Activated CD8-positive, alpha-beta memory T cell treated with anti-CD3 and anti-CD28 coated beads for 24 hours (primary cell): ENCODE measurements around the gene ATP5F1E.

ENCODE experiments used
- DNase-seq: peaks from one replicate; pipeline ENCODE4 v3.0.0-alpha.2; 2020

Gene ATP5F1E

DNA sequence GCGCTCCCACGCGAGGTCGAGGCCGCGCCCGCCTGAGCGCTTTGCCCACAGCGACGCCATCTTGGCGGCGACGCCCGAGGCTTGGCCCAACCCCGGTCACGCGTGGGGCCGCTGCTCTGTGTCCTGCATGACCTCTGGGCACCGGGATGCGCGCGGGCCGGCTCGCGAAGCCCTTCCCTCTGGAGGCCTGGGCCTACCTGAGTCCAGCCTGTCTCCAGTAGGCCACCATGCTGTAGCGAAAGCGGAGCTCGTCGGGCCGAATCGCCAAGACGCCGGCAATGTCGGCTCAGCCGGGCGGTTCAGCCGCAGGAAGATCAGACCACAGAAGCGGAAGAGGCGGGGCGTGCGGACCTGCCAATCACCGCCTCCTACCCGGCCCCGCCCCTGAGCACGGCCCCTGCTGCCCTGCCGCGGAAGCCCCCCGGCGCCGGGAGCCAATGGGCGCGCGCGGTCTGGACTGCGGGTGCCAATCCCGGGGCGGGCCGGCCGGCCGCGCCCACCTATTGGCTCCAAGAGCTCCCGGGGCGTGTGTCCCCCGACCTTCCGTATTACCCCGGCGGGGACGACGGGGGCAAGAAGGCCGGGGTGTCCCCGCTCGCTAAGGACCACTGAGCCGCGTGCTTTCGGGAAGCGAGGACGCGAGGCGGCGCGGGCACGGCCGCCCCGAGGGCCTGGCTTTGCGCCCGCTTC lies at the start of gene ATP5F1E:
Gene ATP5F1E, minus strand, starts transcription at position 313 of the 690 bp plus-strand sequence. Its CDS starts 84 bp downstream, at position 229.
- peak; percentile 98 for DNase-seq

DNA sequence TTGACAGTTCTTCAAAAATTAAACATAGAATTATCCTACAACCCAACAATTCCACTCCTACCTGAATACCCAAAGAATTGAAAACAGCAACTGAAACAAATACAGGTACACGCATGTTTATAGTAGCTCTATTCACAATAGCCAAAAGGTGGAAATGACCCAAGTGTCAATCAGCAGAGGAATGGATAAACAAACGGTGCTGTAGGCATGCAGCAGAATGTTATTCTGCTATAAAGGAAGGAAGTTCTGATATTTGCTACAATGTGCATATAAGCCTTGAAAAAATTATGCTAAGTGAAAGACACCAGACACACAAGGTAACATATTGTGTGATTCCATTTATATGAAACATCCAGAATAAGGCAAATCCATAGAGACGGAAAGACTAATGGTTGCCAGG lies 48.9 kb upstream of the ATP5F1E start:
- no peak for DNase-seq

DNA sequence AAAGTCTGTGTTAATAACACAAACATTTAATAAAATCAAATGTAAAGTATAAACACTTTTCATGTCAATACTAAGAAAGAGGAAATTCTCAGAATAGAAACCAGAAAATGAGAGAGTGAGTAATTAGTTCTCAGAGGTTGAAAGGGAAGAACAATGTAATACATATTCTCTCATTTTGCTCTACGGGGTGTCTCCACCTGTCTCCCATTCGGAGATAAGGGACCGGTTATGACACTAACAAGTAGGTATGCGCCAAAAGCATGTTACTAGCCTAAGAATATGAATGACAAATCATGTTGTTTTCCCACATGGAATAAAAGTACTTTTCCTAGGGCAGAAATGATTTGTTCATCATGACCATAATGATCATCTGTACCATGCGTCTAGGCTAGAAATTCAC lies 46.1 kb upstream of the ATP5F1E start:
- DNase-seq, result no peak

DNA sequence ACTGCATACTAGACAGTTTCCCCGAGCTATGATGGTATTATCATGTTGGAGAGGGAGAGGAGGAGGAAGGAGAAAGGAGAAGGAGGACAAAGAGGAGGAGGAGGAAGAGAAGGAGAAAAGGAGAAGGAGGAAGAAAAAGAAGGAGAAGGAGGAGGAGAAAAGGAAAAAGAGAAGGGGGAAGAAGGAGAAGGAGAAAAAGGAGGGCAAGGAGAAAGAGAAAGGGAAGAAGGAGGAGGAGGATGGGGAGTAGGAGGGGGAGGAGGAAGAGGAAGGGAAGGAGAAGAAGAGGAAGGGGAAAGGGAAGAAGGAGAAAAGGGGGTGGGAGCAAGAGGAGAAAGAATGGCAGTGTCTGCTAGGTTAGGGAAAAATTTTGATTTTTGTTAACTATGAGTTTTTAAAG lies 45.6 kb upstream of the ATP5F1E start:
- no peak for DNase-seq

DNA sequence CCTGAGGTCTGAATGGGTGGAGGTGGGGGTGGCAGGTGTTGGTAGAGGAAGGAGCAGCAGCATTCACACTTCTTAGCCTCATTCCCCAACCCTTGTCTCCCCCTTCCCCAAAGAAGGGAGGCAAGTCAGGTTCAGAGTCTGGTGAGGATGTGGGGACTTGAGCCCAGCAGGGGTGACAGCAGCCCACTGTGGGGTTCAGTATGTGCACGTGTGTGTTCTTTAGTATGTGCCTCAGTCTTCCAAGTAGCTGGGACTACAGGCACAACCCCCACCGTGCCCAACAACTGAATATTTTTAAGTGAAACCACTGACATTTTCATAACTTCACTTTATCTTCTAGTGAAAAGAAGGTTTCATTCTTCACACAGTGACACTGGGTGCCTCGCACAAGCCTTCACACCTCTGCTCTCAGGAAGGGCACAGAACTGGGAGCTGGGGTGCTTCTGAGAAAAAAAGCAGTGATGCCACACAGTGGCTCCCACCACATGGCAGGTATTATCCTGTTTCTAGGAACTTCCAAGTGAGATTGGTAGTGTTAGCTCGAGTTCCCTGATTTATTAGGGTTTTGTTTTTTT lies 43.9 kb upstream of the ATP5F1E start:
- DNase-seq, result no peak

DNA sequence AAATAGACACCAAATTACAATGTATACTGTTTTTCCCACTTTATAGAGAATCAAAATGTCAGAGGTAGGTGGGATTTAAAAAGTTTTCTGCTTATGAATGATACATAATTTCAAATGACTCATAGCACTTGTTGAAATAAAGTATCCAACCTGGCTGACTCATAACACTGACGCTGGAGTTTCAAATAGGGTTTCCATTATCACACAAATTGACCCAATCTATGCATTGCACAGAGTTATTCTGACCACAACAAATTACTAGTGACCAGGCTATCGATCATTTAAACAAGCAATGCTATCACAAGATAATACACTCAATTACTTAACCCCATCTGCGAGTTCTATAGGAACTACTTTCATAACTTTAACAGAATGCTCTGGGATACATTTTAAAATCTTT lies 42.3 kb upstream of the ATP5F1E start:
- DNase-seq, result no peak

DNA sequence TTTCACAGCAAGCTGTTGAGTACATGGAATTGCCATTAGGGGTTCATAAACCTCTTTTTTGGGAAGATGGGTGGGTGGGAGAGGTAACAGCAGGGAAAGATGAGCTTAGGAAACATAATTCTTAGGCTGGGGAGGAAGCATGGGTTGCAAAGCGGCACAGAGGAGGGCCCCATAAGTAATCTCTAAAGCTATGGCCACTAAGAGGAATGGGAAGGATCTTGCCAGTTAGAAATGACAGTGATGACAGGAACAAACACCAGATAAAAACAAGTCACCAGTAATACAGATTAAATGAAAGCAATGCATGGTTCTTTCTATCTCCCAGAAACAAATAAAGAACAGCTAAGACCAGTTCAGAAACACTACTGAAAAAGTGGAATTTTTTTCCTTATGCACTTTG lies 41.4 kb upstream of the ATP5F1E start:
- no peak for DNase-seq

DNA sequence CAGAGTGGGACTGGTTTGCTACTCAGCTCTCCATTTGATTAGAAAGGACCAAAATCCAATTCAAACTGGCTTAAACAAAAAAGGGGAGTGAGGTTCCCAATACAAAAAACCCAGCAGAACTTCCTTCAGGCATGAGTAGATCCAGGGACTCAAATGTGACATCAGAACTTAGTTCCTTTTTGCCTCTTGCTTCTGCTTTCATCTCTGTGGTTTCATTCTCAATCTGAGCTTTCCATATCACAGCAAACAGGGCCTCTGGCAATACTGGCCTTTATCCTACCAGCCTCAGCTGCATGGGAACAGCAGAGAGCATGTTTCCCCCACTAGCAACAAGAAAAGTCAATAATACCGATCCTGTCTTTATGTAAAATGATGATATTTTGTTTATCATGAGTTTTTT lies 39.1 kb upstream of the ATP5F1E start:
- DNase-seq, result no peak

DNA sequence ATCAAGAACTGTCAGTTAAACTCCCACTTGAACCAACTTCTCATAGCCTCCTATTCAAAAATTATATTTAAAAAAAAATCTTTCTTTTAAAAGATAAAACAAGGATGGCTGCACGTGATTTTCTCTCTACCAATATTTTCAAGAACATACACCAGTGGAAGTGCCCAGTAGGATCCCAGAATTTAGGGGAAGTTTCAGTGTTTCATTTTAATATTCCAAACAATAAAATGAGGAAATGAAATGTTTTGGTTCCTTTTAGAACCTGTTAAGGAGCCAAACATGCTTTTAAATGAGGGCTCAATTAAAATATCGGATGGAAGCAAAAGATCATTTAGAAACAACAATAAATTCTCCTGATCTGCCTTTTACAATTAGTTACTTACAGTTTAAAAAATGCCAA lies 36.9 kb upstream of the ATP5F1E start:
- no peak for DNase-seq

DNA sequence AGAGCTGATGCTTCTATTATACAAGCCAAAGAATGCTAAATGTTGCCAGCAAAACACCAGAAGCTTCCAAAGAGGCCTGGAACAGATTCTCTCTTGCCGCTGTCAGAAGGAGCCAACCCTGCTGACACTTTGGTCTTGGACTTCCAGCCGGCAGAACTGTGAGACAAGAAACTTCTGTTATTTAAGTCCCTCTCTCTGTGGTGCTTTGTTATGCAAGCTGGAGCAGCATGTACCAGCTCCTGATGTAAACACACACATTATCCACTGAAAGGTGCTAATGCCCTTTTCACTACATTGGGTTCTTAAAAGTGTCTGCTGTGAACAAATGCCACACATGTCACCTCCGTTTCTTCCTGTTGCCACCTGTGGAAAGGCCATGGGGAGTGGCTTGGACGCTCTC lies 36.4 kb upstream of the ATP5F1E start:
- DNase-seq, result no peak

DNA sequence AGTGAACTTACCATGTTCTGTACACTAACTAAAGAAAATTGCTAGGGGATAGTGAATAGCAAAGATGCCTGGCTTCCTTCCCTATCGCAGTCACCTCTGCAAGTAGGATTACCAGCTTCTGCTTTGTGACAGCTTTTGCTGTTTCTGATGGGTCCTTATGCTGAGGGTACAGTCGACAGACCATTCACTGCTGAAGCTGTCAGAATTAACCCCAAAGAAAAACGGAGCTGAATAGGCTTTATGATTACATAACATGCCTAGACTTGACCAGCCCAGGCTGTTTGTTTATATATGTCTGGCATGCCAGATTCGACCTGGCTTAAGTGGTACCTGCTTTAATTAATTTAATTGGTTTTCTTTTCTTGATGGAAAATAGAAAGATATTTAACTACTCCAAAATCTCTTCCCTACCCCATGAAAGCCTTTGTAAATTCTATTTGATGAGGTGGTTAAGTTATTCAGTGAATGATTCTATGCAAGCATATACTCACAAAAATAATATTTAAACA lies 32.1 kb upstream of the ATP5F1E start:
- no peak for DNase-seq

DNA sequence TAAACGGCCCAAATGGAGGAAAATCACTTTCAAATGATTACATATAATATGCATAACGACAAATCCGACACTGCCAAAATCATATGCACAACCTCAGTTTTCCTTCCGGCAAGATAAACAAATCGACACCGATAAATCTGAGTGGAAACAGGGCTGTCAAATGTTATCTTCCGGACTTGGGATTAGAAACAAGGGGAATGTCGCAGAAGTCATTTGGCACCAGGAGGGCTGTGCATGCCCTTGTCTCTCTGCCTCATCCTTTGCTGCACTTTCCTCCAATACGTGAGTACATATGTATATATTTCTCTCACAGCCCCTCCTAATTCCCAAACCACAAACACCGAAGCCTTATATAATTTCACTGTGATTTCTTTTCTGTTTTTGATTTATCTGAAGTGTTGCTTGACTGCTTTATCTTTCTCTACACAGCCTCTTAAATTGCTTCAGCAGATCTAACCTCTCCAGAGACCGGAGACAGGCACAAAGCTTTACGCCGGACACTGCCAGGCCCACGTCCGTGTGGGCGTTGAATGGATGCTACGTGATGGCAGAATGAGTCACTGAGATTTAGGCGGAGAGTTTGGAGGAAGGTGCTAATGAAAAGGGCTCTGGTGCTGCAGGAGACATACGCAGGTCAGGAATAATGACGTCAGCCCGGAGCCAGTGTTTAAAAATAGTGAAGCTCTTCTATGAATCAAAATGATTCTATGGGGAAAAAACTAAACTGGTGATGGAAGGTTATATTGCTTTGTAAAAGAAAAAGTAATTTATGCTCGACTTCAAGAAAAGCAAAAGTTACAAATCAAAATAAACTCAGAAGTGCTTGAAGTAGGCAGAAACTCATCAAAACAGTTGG lies 31.5 kb upstream of the ATP5F1E start:
- DNase-seq, result no peak

DNA sequence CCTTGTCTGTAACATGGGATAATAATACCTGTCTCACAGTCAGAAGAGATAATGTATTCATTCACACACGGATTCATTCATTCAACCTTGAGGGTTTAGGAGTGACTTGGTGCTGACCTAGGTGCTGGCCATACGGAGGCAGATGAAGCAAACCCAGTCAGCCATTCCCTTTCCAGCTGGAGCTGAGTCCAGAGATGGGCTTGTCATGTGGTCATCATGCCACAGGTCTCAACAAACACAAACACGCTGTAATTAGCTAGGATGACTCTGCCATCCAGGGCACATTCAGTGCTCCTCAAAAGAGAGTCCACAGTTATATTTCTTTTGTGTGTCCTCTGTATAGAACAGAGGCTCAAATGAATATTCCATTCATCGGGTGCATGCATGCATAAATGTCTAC lies 29.9 kb upstream of the ATP5F1E start:
- no peak for DNase-seq

DNA sequence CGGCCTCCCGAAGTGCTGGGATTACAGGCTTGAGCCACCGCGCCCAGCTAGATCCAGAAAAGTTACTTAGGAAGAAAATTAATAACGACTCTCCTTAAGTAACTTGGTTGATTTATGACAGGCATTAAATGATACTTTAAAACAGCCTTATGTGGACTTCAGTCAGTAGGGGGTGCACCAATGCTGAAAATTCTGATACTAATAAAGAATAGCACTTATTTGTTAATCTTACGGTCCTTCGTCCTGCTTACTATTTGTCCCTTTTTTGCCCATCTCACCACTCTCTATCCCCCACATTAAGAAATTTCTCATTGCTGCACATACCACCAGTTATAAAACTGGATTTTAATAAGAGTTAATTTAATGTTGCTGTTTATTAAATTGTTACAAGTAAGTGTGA lies 23.2 kb upstream of the ATP5F1E start:
- DNase-seq, result no peak

DNA sequence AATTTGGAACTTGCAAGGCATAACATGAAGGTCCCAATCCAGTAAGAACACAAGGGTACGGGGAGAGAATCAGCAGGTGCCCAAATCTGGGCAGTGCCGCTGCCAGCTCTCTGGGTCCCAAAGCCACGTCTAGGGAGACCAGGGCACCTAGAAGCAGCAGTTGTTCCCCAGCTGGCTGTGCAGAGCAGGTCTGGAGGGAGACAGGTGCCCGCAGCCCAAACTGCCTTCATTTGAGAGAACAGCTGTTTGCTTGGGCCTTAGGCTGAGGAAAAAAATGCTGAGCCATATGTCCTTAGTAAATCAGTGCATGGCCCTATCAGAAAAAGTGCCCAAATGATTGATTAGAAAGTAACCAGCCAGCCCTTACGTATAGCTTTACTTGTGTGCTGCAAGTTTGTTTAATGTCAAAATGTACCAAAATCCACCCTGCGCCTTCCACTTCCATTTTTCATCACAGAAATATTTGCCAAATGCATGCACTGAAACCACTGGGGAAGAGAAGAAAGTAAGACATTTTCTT lies 19.6 kb upstream of the ATP5F1E start:
- no peak for DNase-seq

DNA sequence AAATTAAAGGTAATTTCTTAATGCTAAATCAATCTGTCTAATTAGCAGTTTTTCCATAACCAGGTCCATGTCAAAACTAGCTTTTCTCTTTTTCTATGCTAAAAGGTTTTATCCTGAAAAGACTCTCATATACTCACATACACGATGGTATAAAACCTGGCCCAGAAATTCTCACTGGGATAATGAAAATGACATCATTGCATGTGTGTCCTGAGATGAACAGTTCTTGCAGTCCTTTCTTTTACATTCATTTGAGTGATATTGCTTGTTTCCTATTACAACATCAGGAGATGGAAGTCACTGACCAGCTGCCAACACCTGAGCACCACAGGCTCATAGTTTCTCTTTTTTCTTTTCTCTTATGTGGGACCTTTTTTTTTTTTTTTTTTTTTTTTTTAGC lies 18.3 kb upstream of the ATP5F1E start:
- DNase-seq, result no peak

DNA sequence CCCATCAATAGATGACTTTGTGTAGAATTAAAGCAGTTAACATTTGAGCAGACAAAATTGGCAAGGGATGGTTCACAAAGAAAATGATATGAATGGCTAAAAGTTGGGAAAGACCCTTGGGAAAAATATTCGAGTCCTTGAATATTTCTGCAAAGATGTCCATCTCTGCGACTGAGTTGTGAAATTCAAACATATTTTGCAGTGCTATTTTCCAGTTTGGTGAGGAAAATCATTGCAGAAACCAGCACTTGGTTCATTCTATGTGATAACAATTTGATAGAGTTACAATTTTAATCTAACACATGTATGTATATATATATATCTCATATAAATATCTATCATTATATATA lies 16.5 kb upstream of the ATP5F1E start:
- DNase-seq, result no peak

DNA sequence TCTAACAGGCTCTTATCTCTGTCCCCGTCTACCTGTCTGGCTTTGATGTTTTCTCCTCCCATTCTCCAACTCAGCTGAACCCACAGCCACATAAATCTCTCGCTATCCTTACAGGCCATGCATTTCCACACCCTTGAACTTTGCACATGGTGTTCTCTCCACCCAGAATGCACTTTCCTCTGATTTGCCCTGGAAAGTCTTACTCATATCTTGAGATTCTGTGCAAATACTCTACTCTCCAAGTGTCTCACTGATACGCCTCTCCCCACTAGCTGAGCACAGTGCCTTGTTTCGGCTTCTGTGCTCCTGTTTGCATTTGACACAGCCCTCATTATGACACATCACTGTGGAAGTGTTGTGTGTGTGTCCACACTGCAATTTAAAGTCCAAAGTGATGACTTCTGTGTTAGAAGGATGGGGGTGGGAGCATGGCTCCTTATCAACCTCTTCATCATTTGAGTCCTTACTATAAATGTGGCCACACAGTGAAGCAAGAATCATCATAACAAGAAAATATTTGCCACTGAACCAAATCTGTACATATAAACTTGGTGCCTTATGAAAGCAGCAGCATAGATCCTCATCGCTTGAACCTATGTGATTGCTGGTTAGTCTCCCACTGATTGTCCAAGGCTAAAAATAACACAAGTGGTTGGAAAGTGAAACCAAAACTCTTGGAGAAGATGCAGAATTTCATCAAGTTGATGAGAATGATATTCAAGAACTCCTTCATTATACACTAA lies 16.0 kb upstream of the ATP5F1E start:
- no peak for DNase-seq

DNA sequence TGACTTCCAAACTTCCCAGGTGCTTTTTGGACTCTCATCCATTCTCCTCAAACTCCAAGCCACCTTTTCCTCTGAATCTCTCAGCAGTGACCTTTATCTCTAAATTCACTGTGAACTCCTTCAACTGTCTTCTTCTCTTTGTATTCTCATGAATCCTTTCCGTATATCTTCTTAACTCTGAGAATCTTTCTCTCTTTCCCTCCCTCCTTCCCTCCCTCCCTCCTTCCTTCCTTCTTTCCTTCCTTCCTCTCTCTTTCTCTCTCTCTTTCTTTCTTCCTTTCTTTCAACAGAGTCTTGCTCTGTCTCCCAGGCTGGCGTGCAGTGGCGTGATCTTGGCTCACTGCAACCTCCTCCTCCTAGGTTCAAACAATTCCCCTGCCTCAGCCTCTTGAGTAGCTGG lies 14.7 kb upstream of the ATP5F1E start:
- no peak for DNase-seq

DNA sequence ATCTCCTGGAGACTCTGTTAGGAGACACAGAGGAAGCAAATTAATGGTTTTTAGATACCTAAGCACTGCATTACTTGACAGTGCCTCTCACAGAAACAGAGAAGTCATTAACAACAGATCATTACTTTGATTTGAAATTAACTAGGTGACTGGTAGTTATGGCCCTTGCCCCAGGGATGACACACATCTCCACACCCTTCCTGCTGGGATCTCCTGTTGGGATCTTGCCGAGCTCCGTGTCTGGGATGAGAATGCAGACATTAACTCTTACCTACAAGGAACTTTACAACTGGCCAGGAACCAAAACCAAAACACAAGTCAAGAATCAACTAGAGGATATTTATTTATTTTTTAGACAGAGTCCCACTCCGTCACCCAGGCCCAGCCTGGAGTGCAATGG lies 12.7 kb upstream of the ATP5F1E start:
- DNase-seq, result no peak

DNA sequence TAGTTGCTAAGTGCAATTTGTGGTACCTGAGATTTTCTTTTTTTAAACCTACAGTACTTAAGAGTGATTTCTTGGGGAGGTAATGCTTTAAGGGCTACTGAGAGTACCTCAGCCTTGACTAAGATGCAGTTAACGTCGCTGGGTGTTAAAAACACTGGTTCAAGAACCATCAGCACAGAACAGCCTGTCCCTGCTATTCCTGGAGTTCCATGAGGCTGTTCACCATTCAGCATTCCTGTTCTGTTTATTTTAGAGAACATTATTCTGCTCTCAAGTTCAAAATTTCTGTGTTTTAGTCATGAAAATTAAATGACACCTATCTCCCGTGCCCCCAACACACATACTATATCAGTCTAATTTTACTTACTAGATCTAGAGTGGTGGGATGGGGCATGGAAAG lies 12.2 kb upstream of the ATP5F1E start:
- DNase-seq, result no peak

DNA sequence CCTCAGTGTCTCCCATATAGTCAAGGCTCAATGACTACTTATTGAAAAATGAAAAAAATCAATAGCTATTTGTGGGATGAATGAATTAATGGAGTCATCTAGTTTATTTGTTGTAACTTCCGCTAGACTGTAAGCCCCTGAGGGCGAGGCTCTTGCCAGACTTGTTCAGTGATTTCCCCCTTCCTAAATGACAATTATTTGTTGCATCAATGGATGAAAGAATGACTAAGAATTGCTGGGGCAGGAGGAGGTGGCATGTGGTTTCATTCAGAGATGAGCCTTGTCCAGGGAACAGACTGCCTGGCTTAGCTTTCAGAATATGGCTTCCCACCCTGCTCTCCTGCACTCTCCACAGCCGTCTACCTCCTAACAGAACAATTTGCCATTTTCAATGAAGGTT lies 11.6 kb upstream of the ATP5F1E start:
- DNase-seq, result no peak
